Measurements from ENCODE around the gene ABCA2.
A peak's percentile ranks its signal among the peaks of the same experiment; 100 is the strongest.

ABCA2 gene

DNA sequence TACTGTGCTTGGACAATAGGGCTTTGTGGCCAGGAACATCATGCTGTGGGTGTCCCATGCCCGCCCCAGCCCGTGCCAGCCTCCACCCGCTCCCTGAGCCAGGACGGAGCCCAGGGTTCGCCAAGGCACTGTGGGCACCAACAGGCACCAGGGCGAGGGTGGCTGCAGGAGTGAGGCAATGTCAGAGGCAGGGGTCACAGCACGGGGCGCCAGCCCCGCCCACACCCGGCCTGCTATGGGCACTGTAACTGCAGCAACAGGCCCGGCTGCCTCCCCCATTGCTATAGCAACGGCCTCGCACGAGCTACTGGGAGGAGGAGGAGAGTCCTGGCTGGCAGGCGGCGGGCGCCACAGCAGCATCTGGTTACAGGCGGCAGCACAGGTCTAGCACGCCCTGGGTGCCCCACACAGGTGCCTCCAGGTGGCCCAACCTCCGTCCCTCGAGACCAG, 2.5 kb downstream of the ABCA2 start:
- H3K36me3 ChIP-seq (replicated peaks), result 0 out of 2 replicates have a peak, but pooled peaks cover 4% of the 10 kb centered on the region
- no peaks in the 10 kb centered on the region for H3K27me3 ChIP-seq (ENCODE audit: low read depth)
- no peak for DNase-seq (ENCODE audit: low spot score in 2 of 2)
- H3K9me3 ChIP-seq, result no peaks in the 10 kb centered on the region
- in situ Hi-C loops (cut with MboI; ENCODE audit: low sequenced_read_pairs), result no loop called here
- no peak overlapping the region for H3K4me3 ChIP-seq
- peaks cover 8% of the 10 kb centered on the region for H3K4me1 ChIP-seq

DNA sequence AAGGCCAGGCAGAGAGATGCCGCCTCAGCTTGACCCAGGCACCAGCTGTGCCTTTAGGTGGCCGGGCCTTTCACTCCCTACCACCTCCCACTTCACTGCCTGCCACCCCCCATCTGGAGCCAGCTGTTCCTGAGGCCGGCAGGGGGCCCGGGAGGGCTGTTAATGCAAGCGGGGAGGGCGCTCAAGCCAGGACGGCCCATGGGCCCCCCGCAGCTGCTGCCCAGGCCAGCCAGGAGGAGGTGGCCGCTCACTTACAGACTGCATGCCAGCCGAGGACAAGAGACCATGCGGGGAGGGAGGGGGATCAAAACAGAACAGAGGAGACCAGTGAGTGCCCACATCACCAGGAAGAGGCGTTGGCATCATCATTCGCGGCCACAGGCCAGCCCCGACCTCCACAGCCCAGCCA, 4.5 kb downstream of the ABCA2 start:
- H3K4me1 ChIP-seq, result peaks cover 2% of the 10 kb centered on the region; the same call in 1 of the 2 replicates

DNA sequence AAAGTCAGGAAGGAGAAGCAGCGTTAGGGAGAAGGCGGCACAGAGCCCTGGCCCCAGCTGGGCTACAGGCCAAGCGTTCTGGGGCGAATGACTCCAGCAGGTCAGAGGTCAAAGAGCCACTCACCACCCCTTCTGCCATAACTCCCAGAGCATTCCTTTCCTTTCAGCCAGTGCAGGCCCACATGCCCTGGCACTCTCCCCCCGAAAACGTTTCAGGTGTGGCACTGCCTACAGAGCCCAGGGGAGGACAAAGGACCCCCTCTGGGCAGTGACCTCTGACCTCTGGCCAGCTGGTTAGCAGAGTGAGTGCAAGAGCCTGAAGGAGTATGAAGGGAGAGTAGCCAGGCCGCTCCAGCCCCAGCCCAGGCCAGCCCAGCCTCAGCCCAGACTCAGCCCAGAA, 4.9 kb downstream of the ABCA2 start:
- in situ Hi-C loops (cut with MboI; ENCODE audit: low sequenced_read_pairs), result no loop called here
- H3K36me3 ChIP-seq (replicated peaks), result 0 out of 2 replicates have a peak, but pooled peaks cover 4% of the 10 kb centered on the region
- no peaks in the 10 kb centered on the region for H3K4me1 ChIP-seq
- H3K27me3 ChIP-seq (ENCODE audit: low read depth), result no peaks in the 10 kb centered on the region
- no peak overlapping the region for H3K4me3 ChIP-seq
- no peak for DNase-seq (ENCODE audit: low spot score in 2 of 2)
- no peaks in the 10 kb centered on the region for H3K9me3 ChIP-seq

More for the DNA sequence above, 4.5 kb downstream of the ABCA2 start:
- H3K27me3 ChIP-seq (ENCODE audit: low read depth), result no peaks in the 10 kb centered on the region
- 0 out of 2 replicates have a peak, but pooled peaks cover 4% of the 10 kb centered on the region for H3K36me3 ChIP-seq (replicated peaks)
- in situ Hi-C loops (cut with MboI; ENCODE audit: low sequenced_read_pairs), result no loop called here
- H3K9me3 ChIP-seq, result no peaks in the 10 kb centered on the region
- no peak overlapping the region for H3K4me3 ChIP-seq
- no peak for DNase-seq (ENCODE audit: low spot score in 2 of 2)

DNA sequence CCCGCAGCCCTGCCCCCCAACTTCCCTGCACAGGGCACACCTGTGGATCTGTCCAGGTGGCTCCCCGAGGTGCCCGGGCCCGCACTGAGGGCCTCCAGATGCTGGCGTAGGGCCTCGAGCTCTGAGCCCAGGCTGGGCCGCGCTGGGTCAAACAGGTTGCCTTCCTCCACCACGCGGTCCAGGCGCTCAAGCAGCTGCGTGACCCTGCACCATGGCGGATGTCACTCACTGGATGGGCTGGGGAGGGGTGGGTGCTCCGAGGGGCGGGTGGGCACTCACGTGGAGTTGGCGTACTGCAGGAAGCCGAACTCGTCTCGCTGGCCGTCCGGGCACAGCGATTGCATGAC, 5.4 kb downstream of the ABCA2 start:
- H3K4me3 ChIP-seq, result no peak overlapping the region
- DNase-seq (ENCODE audit: low spot score in 2 of 2), result no peak
- no peaks in the 10 kb centered on the region for H3K4me1 ChIP-seq
- no peaks in the 10 kb centered on the region for H3K27me3 ChIP-seq (ENCODE audit: low read depth)
- peaks cover 4% of the 10 kb centered on the region; the same call in 1 of the 2 replicates for H3K36me3 ChIP-seq (replicated peaks)
- H3K9me3 ChIP-seq, result no peaks in the 10 kb centered on the region
- in situ Hi-C loops (cut with MboI; ENCODE audit: low sequenced_read_pairs), result no loop called here

DNA sequence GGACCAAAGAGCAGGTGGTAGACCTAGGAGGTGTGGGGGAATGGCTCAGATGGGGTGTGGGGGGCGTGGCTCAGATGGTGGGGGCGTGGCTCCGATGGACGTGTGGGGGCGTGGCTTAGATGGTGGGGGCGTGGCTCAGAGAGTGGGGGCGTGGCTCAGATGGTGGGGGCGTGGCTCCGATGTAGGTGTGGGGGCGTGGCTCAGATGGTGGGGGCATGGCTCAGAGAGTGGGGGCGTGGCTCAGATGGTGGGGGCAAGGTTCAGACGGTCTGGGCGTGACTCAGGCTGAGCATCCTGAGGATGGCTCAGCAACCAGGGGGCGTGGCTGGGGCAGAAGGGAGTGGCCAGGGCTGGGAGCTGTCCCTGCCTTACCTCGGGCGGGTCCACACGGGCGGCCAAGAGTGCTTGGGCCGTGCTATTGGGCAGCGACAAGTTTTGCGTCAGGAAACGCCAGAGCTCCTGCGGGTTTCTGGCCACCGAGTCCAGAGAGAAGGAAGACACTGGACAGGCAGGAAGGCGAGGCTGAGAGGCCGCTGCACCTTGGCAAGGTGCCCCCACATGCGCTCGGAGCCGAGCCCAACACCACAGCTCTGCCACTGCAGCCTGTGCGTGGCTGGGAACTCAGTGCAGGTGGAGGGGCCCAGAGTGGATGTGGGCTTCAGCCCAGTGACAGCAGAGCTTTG, 5.9 kb downstream of the ABCA2 start:
- peak; percentile 30 to 91 for DNase-seq (ENCODE audit: low spot score in 2 of 2)
- H3K4me1 ChIP-seq, result no peaks in the 10 kb centered on the region
- H3K36me3 ChIP-seq (replicated peaks), result peaks cover 6% of the 10 kb centered on the region
- H3K9me3 ChIP-seq, result no peaks in the 10 kb centered on the region
- in situ Hi-C loops (cut with MboI; ENCODE audit: low sequenced_read_pairs), result no loop called here
- H3K27me3 ChIP-seq (ENCODE audit: low read depth), result no peaks in the 10 kb centered on the region
- H3K4me3 ChIP-seq, result no peak overlapping the region

DNA sequence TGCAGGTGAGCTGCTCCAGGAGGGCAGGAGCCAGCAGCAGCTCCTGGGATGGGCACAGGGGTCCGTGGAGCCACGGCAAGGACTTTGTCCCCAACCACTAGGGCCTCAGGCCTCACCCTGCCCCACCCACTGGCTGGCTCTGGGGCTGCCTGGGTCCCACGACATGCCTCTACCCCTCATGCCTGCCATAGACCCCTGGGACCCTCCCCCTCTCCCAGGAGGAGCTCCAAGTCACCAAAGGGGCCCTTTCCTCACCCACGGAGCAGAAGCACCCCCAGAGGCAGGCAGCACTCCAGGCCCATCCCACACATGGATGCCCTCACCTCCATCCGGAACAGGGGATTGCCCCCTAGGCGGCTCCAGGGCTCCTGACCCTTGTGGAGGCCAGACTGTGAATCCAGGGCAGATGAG, 6.5 kb downstream of the ABCA2 start:
- H3K27me3 ChIP-seq (ENCODE audit: low read depth), result no peaks in the 10 kb centered on the region
- in situ Hi-C loops (cut with MboI; ENCODE audit: low sequenced_read_pairs), result no loop called here
- H3K36me3 ChIP-seq (replicated peaks), result peaks cover 12% of the 10 kb centered on the region
- H3K4me1 ChIP-seq, result no peaks in the 10 kb centered on the region
- no peak overlapping the region for H3K4me3 ChIP-seq
- H3K9me3 ChIP-seq, result no peaks in the 10 kb centered on the region
- DNase-seq (ENCODE audit: low spot score in 2 of 2), result no peak

DNA sequence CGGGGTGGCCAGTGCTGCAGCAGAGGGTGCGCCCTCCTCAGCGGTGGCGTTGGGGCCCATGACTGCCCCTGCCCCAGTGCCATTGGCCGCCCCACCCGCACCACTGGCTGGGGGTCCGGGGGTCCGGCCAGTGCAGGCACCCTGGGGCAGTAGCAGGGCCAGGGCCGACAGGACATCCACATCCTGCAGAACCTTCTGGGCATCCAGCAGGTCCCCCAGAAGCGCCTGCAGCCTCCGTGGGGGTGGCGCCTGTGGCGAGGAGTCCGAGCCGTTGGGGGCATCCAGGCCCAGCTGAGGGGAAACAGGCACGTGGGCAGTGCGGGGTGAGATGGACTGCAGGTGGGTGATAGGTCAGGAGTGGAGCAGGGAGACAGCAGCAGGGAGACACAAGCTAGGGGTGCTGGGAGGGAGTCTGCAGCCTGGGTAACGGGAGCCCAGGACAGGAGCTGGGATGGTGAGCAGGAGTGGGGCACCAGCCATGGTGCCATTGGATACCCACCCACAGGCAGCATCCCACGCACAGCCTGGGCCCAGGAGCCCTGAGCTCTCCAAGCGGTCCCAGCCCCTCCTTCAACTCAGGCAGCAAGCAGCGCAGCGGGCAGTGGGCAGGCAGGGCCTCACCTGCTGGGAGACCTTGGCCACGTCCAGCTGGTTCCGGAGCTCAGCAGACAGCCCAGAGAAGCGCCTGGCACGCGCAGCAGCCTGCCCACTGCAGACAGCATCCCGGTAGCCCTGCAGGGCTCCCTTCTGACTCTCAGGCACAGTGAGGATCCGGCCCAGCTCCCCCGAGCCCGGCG, 7.1 kb downstream of the ABCA2 start:
- in situ Hi-C loops (cut with MboI; ENCODE audit: low sequenced_read_pairs), result no loop called here
- Histone ChIP-seq H3K27me3 (ENCODE audit: low read depth) (no peaks in the 10 kb centered on the region), H3K4me3 (no peak overlapping the region), H3K4me1 (no peaks in the 10 kb centered on the region), H3K36me3 (replicated peaks) (peaks cover 18% of the 10 kb centered on the region), H3K9me3 (no peaks in the 10 kb centered on the region)
- DNase-seq (ENCODE audit: low spot score in 2 of 2), result no peak

DNA sequence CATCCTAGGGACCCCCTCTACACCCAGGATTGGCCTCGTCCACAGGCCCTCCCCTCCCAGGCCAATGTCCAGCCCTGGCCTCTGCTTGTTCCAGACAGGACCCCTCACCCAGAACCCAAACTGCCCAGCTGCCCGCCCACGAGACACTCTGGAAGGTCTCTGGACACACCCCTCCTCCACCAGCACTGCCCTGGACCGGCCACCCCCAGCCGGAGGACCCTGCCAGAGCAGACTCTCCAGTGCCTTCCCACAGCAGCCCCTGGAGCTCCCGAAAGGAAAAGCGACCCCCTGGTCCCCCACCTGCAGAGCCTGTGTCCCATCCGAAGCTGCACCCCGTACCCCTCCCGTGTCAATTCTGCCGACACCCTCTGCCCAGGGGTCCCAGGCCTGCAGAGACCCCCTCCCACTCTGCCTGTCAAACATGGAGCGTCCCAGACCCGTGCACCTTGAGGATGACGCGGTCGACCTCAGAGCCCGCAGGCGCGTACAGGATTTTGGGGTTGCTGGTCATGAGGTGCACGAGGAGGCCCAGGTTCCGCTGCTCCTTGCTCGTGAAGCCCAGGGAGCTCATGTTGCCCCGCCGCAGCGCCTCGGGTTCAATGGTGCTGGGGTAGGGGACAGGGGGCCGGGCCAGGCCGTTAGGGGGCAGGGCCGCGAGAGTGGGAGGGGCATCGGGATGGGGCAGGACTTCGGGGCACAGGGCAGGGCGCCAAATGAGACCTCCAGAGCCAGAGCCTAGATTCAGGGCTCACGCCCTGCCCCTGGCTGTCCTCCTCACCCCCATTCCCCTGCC, 8.0 kb downstream of the ABCA2 start:
- Histone ChIP-seq H3K36me3 (replicated peaks) (peaks cover 23% of the 10 kb centered on the region), H3K4me3 (no peak overlapping the region), H3K4me1 (no peaks in the 10 kb centered on the region), H3K27me3 (ENCODE audit: low read depth) (no peaks in the 10 kb centered on the region), H3K9me3 (no peaks in the 10 kb centered on the region)
- in situ Hi-C loops (cut with MboI; ENCODE audit: low sequenced_read_pairs), result no loop called here
- no peak for DNase-seq (ENCODE audit: low spot score in 2 of 2)

DNA sequence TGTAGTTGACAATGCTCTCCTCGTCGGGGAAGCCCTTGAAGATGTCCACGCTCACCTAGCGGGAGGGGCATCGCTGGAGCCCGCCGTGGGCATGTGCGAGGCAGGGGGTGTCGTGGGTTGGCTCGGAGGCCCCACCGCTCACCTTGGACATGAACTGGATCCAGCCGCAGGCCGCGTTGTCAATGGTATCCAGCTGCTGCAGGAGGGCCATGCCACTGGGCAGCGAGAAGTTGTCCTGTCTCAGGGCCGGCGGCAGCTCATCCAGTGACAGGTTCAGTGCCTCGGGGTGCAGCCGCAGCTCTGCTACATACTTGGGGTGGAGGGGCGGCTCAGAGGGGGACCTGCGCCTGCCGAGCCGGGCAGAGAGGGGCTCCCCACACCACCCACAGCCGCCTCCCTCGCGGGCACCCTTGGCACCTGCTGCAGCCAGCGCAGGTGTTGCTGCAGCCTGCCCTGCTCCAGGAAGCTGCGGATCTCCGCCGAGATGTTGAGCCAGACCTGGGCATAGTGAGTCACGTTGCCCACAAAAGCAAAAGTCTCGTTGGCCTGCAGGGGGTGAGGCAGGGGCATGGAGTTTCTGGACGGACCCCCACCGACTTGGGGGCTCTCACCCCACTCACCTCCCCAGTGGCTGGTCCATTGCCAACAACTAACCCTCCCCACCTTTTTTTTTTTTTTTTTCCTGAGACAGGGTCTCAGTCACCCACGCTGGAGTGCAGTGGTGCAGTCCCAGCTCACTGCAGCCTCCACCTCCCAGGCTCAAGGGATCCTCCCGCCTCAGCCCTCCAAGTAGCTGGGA, 9.1 kb downstream of the ABCA2 start:
- Histone ChIP-seq H3K4me1 (no peaks in the 10 kb centered on the region), H3K9me3 (no peaks in the 10 kb centered on the region), H3K4me3 (no peak overlapping the region), H3K27me3 (ENCODE audit: low read depth) (no peaks in the 10 kb centered on the region), H3K36me3 (replicated peaks) (peaks cover 26% of the 10 kb centered on the region)
- in situ Hi-C loops (cut with MboI; ENCODE audit: low sequenced_read_pairs), result no loop called here
- no peak for DNase-seq (ENCODE audit: low spot score in 2 of 2)

DNA sequence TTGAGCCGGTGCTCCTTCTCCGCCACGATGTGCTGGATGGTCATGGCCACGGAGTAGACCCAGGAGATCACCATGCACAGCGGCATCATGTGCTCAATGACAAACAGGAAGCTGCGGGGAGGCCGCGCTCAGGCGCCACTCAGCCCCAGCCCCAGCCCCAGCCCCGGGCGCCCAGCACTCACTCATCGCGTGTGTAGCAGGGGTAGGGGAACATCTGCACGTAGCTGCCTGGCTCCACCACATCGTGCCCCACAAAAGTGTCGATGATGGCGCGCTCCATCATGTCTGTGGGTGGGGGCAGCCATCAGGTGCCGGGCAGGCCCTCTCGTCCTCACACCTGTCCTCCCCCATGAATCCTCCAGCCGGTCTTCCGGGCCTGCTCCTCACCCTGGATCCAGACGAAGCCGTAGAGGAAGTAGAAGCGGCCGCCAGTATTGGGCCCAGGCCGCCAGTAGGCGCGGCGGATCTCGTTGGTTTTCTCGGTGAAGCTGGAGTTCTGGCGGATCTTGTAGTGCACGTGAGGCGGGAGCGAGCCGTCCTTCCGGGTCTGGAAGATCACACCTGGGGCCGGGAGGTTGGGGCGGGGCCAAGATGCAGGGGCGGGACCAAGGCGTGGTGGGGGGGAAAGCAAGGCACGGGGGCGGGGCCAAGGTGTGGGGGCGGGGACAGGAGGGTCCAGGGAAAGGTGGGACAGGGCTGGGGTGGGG, 10.1 kb downstream of the ABCA2 start:
- H3K36me3 ChIP-seq (replicated peaks), result peaks cover 26% of the 10 kb centered on the region
- DNase-seq (ENCODE audit: low spot score in 2 of 2), result no peak
- H3K4me3 ChIP-seq, result no peak overlapping the region
- H3K27me3 ChIP-seq (ENCODE audit: low read depth), result no peaks in the 10 kb centered on the region
- no peaks in the 10 kb centered on the region for H3K4me1 ChIP-seq
- in situ Hi-C loops (cut with MboI; ENCODE audit: low sequenced_read_pairs), result no loop called here
- no peaks in the 10 kb centered on the region for H3K9me3 ChIP-seq

DNA sequence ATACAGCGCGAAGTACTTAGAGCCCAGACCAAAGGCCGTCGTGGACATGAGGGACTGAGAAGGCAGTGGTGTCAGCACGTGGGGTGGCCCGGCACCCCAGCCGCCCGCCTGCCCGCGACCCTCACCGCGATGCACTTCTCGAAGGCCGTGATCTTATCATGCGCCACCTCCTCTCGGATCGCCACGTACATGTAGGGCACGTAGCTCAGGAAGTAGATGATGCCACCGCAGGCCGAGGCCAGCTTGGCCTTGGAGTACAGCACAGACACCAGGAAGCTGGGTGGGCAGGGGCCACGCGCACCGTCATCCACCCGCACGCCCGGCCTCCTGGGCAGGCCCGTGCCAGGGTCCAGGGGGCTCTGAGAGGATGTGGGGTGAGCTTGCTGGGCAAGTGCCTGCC, 11.0 kb downstream of the ABCA2 start:
- in situ Hi-C loops (cut with MboI; ENCODE audit: low sequenced_read_pairs), result no loop called here
- Histone ChIP-seq H3K36me3 (replicated peaks) (peaks cover 21% of the 10 kb centered on the region), H3K4me1 (no peaks in the 10 kb centered on the region), H3K4me3 (no peak overlapping the region), H3K27me3 (ENCODE audit: low read depth) (no peaks in the 10 kb centered on the region), H3K9me3 (no peaks in the 10 kb centered on the region)
- no peak for DNase-seq (ENCODE audit: low spot score in 2 of 2)

DNA sequence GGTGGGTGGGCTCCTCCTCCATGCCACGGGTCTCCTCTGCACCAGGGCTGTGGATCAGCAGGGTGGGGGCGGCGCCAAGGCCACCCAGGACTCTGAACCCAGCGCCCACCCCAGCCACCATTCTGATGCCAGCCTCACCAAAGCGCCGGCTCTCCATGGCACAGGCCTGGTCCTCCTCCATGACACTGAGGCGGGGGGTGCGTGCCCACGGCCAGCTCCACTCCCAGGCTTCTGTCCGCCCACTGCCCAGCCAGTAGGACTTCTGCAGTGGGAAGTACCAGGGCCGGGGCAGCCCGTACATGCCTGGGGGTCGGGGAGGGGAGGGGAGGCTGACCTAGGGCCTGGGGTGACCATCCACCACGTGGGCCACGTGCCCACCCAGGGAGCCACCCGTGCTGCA, 11.6 kb downstream of the ABCA2 start:
- Histone ChIP-seq H3K9me3 (no peaks in the 10 kb centered on the region), H3K27me3 (ENCODE audit: low read depth) (no peaks in the 10 kb centered on the region), H3K4me3 (no peak overlapping the region), H3K36me3 (replicated peaks) (peaks cover 21% of the 10 kb centered on the region), H3K4me1 (no peaks in the 10 kb centered on the region)
- DNase-seq (ENCODE audit: low spot score in 2 of 2), result no peak
- in situ Hi-C loops (cut with MboI; ENCODE audit: low sequenced_read_pairs), result no loop called here

DNA sequence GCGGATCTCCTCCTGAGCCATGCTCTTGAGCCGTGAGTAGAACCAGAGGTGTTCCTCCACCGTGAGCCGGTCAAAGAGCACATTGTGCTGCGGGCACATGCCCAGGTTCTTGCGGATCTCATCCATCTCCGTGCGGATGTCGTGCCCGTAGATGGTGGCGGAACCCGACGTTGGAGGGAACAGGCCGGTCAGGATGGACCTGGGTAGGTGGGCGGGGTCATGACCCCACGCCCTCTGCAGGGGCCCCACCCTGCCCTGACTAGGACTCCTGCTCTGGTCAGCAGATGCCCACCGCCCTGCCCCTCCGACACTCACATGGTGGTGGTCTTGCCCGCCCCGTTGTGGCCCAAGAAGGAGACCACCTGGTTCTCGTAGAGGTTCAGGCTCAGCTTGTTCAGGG, 12.1 kb downstream of the ABCA2 start:
- Histone ChIP-seq H3K9me3 (no peaks in the 10 kb centered on the region), H3K27me3 (ENCODE audit: low read depth) (no peaks in the 10 kb centered on the region), H3K4me3 (no peak overlapping the region), H3K36me3 (replicated peaks) (peaks cover 21% of the 10 kb centered on the region), H3K4me1 (no peaks in the 10 kb centered on the region)
- in situ Hi-C loops (cut with MboI; ENCODE audit: low sequenced_read_pairs), result no loop called here
- DNase-seq (ENCODE audit: low spot score in 2 of 2), result no peak

Data from HAP-1 (cell line).